ENCODE data around the gene ACOXL.

The ACOXL gene

GRCh38 chr2:110858135-110858725 lies 125.9 kb downstream of the ACOXL start:
- DNase-seq (ENCODE audit: low read depth), result no peak

DNA sequence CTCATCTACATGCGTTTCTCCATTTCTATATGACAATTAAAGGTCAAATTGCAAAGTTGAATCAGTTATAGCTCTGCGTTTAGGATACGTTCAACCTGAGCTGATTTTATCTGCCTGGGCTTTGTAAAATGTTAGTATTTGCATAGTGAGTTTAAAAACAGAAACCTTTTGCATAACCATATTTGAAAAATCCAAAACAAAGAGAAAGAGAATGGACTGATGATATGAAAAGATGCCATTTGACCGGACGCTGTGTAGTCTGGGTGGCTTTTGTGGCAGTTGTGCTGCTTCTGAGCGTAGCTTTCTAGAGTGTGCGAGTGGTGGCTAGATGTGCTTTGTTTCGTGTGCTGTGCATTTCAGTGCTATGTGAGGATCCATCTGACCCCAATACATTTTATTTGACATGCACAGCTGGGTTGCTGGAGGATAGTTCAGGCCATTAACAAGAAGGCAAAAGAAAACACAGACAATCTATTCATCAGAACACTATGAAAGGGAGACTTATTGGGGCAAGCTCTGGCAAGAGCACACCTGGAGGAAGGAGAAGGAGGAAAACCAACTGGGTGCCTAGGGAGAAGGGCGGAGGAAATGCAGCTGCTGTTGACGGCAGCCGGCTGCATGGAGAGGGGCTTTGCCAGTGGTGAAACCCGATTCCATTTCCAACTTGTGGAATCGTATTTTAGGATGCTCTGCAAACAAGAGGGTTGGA lies 126.8 kb downstream of the ACOXL start:
- no peak for DNase-seq (ENCODE audit: low read depth)

- no peak for DNase-seq (ENCODE audit: low read depth)
Measured at GRCh38 chr2:110860630-110861029, 128.3 kb downstream of the ACOXL start.

DNA sequence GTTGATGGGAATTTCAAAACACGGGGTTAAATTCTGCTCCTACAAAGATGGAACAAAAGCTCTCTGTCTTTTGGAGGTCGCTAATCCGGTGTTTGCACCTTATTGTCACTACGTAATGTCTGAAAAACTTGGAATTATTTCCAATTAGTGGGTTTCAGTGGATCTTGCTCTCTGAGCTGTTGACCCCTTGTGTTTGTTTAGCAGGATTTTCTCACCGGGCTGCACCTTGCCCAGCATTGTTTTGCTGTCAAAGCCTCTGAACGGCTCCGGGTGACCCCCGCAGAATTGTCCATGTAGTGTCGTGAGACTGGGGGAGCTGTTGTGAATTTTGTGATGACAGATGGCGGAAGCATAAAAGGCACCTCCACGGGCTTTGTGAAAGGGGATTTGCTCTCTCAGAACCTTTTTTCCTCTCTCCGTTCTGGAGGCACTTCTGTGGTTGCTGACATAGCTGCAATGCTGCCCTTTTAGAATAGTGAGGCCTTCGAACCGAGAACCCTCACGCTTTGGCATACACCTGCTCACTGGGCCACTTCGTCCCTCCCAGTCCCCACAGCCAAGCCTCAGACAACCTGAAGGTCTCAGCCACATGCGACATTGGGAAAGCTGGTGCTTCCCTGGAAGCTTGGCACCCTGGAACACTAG lies 129.4 kb downstream of the ACOXL start:
- DNase-seq (ENCODE audit: low read depth), result no peak

GRCh38 chr2:110863726-110864125 lies 131.4 kb downstream of the ACOXL start:
- no peak for DNase-seq (ENCODE audit: low read depth)

DNA sequence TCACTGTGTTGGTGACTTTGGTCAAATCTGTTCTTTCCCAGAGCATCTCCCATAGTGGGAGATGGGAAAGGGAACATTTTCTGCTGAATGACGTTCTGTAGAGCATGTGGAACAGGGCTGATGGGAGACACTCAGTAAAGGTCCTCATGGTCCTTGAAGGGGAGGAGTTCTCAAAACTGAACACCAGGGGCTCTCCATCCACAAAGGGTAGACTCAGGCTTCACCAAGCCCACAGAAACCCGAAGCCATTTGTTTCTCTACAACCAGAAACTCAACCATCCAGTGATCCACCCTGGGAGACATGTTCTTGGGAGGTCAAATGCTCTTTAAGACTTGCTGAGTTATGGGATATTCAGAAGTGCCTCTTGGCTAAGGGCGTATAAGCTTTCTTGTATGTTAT lies 131.8 kb downstream of the ACOXL start:
- DNase-seq (ENCODE audit: low read depth), result no peak

- DNase-seq (ENCODE audit: low read depth), result no peak
Measured at GRCh38 chr2:110864731-110865130, 132.4 kb downstream of the ACOXL start.

DNA sequence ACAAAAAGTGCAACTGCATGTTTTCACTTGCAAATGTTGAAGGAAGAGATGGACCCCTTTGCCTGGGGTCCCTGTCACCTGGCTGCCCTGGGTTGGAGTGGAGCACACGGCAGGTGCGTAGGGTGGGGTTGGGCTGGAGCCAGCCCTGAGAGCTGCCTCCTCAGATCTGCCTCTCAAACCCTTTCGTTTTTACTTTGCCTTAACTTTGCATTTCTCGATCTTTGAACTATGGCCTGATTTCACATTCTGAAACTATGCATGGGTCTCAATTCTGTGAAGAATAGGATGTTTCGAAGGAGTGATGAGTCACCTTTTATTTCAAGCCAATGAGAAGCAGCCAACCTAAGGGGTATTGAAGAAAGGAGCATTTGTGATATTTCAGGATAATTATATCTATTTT lies 132.8 kb downstream of the ACOXL start:
- DNase-seq (ENCODE audit: low read depth), result no peak

DNA sequence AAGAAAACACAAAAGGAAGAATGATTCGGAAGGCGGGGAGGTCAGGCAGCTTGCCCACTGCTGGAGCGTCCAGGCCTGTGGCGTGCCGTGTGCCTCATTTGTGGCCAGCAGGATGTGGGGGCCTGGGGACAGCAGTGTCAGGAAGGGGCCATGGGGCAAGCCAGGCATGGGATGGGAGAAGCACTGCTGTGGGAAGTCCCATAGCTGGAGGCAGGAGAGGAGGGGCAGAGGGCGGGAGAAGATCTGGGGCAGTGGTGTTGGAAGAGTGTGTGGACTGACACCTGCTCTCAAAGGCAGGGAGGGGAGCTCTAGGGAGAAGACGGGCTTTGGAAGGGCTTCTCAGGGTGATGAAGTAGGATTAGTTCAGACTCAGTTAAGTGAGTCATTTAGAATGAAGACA lies 133.7 kb downstream of the ACOXL start:
- DNase-seq (ENCODE audit: low read depth), result no peak

- DNase-seq (ENCODE audit: low read depth), result no peak
Measured at GRCh38 chr2:110866466-110866865, 134.1 kb downstream of the ACOXL start.

GRCh38 chr2:110867078-110867477 lies 134.7 kb downstream of the ACOXL start:
- no peak for DNase-seq (ENCODE audit: low read depth)

GRCh38 chr2:110868971-110869370 lies 136.6 kb downstream of the ACOXL start:
- no peak for DNase-seq (ENCODE audit: low read depth)

- no peak for DNase-seq (ENCODE audit: low read depth)
Measured at GRCh38 chr2:110869472-110870446, 137.4 kb downstream of the ACOXL start.

- DNase-seq (ENCODE audit: low read depth), result no peak
Measured at GRCh38 chr2:110870545-110870944, 138.2 kb downstream of the ACOXL start.

GRCh38 chr2:110871637-110872036 lies 139.3 kb downstream of the ACOXL start:
- DNase-seq (ENCODE audit: low read depth), result no peak

- DNase-seq (ENCODE audit: low read depth), result no peak
Measured at GRCh38 chr2:110872521-110872920, 140.1 kb downstream of the ACOXL start.

- no peak for DNase-seq (ENCODE audit: low read depth)
Measured at GRCh38 chr2:110873056-110873502, 140.7 kb downstream of the ACOXL start.

GRCh38 chr2:110873597-110874452 lies 141.5 kb downstream of the ACOXL start:
- DNase-seq (ENCODE audit: low read depth), result no peak

DNA sequence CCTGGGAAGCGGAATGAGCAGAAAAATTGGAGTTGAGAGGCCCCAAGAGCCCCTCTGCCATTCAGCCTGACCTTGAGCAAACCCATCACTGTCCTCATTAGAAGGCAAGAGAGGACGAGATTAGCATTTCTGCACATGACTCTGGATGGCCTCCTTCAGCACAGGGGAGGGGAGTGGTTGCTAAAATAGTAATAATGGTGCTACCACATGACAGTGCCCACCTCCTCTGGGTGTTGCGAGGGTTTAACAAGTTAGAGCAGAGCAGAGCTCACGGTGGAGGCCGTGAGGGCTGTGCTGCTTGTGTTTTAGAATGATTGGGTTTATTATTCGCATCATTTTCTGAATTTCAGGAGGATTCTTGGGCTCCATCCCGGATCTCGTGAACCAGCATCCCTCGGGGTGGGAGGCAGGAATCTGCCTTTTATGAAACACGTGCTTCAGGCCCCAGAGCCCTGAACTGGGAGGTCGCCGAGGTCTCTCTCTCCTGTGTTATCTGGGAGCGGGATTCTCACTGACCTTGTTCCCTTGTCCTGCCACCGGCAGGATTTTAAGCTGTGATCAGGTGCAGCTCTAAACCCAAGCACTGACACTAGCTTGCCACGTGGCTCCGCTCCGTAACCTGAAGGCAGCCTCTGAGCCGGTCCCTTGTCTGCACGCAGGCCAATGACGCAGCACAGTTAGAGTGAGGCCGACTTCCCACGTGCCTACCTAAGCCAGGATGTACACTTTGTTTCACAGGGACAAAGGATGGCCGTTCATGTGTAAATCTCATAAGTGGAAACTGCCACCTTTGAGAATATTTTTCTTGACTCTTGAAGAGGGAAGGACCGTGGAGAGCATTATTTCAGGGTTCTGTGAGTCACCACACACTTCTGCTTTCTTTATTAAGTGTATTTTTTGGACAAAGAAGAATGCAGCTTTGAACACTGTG lies 142.3 kb downstream of the ACOXL start:
- DNase-seq (ENCODE audit: low read depth), result no peak

GRCh38 chr2:110875384-110875725 lies 143.0 kb downstream of the ACOXL start:
- DNase-seq (ENCODE audit: low read depth), result no peak
